CD14-positive monocyte (primary cell): Measurements from ENCODE around the gene FBXL17. TPM values are rescaled to one million over a fixed set of nuclear protein-coding genes. Genes with fewer than 3 reads are reported as not detected.

Experiments
- DNase-seq, 3 donors: peaks; one replicate each; pipeline ENCODE4 v3.0.0-alpha.2; 2011 to 2022
- H2AFZ ChIP-seq: 2 replicates; pipeline ENCODE4 v1.6.0; 2012; ENCODE audit warnings: mild to moderate bottlenecking, low read depth, low read length, inconsistent platforms; ENCODE audit not compliant: insufficient read depth, poor library complexity, severe bottlenecking
- H3K27ac ChIP-seq, 2 donors: 1 replicate in 1 of 2; 2 replicates in 1 of 2; pipeline ENCODE4 v1.5.1; 2012 to 2013; ENCODE audit warnings: low read length in 2 of 2, control low read depth in 1 of 2, inconsistent platforms in 1 of 2, low read depth in 1 of 2, mild to moderate bottlenecking in 1 of 2
- H3K27me3 ChIP-seq, 2 donors: one replicate each; pipeline versions ENCODE4 v1.6.0 to v1.6.1; 2011 to 2013; ENCODE audit warnings: low read length in 2 of 2; ENCODE audit not compliant: control insufficient read depth in 2 of 2, insufficient read depth in 2 of 2
- H3K36me3 ChIP-seq, 2 donors: replicated peaks in 1 of 2; 1 replicate in 1 of 2; 2 replicates in 1 of 2; pipeline versions ENCODE4 v1.5.1 to v1.6.1; 2012 to 2013; ENCODE audit warnings: low read length in 2 of 2, control low read depth in 1 of 2, inconsistent platforms in 1 of 2, mild to moderate bottlenecking in 1 of 2; ENCODE audit not compliant: insufficient read depth in 2 of 2, control insufficient read depth in 1 of 2
- H3K4me1 ChIP-seq, 2 donors: 1 replicate in 1 of 2; 2 replicates in 1 of 2; pipeline versions ENCODE4 v1.5.1 to v1.6.1; 2012 to 2013; ENCODE audit warnings: low read length in 2 of 2, control low read depth in 1 of 2, inconsistent platforms in 1 of 2, mild to moderate bottlenecking in 1 of 2, moderate library complexity in 1 of 2; ENCODE audit not compliant: insufficient read depth in 2 of 2, control insufficient read depth in 1 of 2
- H3K4me2 ChIP-seq: replicated peaks from 2 replicates; pipeline ENCODE3; 2012; ENCODE audit warnings: low read length, moderate library complexity, mild to moderate bottlenecking; ENCODE audit not compliant: poor library complexity, severe bottlenecking; ENCODE audit errors: extremely low read depth
- H3K4me3 ChIP-seq, 3 experiments: fragments of 200-600 bp in 1 of 3; sonication (generic) in 1 of 3; replicated peaks in 1 of 3; 1 replicate in 2 of 3; 2 replicates in 1 of 3; pipeline ENCODE4 v1.5.1; 2011 to 2013; ENCODE audit warnings: low read length in 3 of 3, mild to moderate bottlenecking in 3 of 3, control low read depth in 2 of 3, low read depth in 2 of 3, inconsistent platforms in 1 of 3, moderate library complexity in 1 of 3
- H3K79me2 ChIP-seq: 2 replicates; pipeline ENCODE4 v1.6.0; 2012; ENCODE audit warnings: mild to moderate bottlenecking, control low read depth, inconsistent platforms, low read length, moderate library complexity; ENCODE audit not compliant: insufficient read depth
- H3K9ac ChIP-seq: 2 replicates; pipeline ENCODE4 v1.6.0; 2017; ENCODE audit warnings: low read length, mild to moderate bottlenecking; ENCODE audit not compliant: insufficient read depth, poor library complexity, severe bottlenecking
- H3K9me3 ChIP-seq, 2 donors: replicated peaks in 1 of 2; 1 replicate in 1 of 2; 2 replicates in 1 of 2; pipeline versions ENCODE4 v1.5.1 to v1.6.1; 2012 to 2013; ENCODE audit warnings: low read length in 2 of 2, control low read depth in 1 of 2; ENCODE audit not compliant: control insufficient read depth in 1 of 2, insufficient read depth in 1 of 2
- H4K20me1 ChIP-seq: 2 replicates; pipeline ENCODE4 v1.6.0; 2012; ENCODE audit warnings: mild to moderate bottlenecking, low read length, control low read depth, moderate library complexity; ENCODE audit not compliant: insufficient read depth
- H3K27ac Mint-ChIP-seq, 7 donors: one replicate each; pipeline ENCODE4 v1.8.0; 2020; ENCODE audit warnings: mild to moderate bottlenecking in 7 of 7, mixed read lengths in 7 of 7, moderate library complexity in 6 of 7, inconsistent platforms in 2 of 7
- H3K27me3 Mint-ChIP-seq, 3 donors: one replicate each; pipeline ENCODE4 v1.8.0; 2021 to 2022; ENCODE audit warnings: low read depth in 3 of 3, mild to moderate bottlenecking in 3 of 3, mixed read lengths in 3 of 3, moderate library complexity in 3 of 3, inconsistent platforms in 1 of 3
- H3K36me3 Mint-ChIP-seq, 2 donors: one replicate each; pipeline ENCODE4 v1.8.0; 2020; ENCODE audit warnings: mixed read lengths in 2 of 2, inconsistent platforms in 1 of 2, mild to moderate bottlenecking in 1 of 2
- H3K4me1 Mint-ChIP-seq: one replicate; pipeline ENCODE4 v1.8.0; 2020; ENCODE audit warnings: mild to moderate bottlenecking, mixed read lengths
- H3K4me3 Mint-ChIP-seq, 2 donors: one replicate each; pipeline ENCODE4 v1.8.0; 2020; ENCODE audit warnings: mild to moderate bottlenecking in 2 of 2, mixed read lengths in 2 of 2, moderate library complexity in 1 of 2
- H3K9me3 Mint-ChIP-seq, 7 donors: one replicate each; pipeline ENCODE4 v1.8.0; 2020 to 2022; ENCODE audit warnings: mixed read lengths in 7 of 7, mild to moderate bottlenecking in 6 of 7, moderate library complexity in 6 of 7, inconsistent platforms in 2 of 7
- CTCF ChIP-seq: fragments of 200-600 bp; IDR thresholded peaks from one replicate; pipeline ENCODE4 v1.8.0; 2022; ENCODE audit warnings: antibody characterized with exemption, mild to moderate bottlenecking
- WGBS: methylation state at CpG from one replicate; pipeline ENCODE4 v1.1.5; 2013; ENCODE audit warnings: missing lambda C conversion rate; ENCODE audit not compliant: insufficient coverage; 5-methylcytosine and 5-hydroxymethylcytosine counted together
- intact Hi-C, 2 donors: fragments of 100-400 bp; cut with micrococcal nuclease; formaldehyde crosslinking; loops; one replicate each; pipeline versions ENCODE4 v1.15.0 to v1.15.1; 2023
- polyA plus RNA-seq, 3 donors: library from polyadenylated mRNA; depleted of rRNA in 1 of 3; unstranded in 2 of 3; stranded (reverse) in 1 of 3; fragments of 300-500 nt in 2 of 3; fragments of >200 nt in 1 of 3; fragmentation: Illumina TruSeq in 2 of 3; gene quantifications; 1 replicate in 2 of 3; 2 replicates in 1 of 3; pipeline ENCODE4 v1.2.3, GENCODE V29; 2012 to 2021

FBXL17 gene
- polyA plus RNA-seq, 3 donors = 1.5 to 6.6 (median 2.0) TPM

- 94% methylated on average over 5 of the region's 7 CpGs for whole genome bisulfite sequencing
- DNase-seq = no peak
- H3K4me3 Mint-ChIP-seq = no peak overlapping the region
- no peak overlapping the region for H3K27ac Mint-ChIP-seq
- H3K27me3 Mint-ChIP-seq = peaks cover 0 to 2% (median 0%) of the 10 kb centered on the region in 3 donors
- H3K27me3 ChIP-seq = no peaks in the 10 kb centered on the region
- H3K9me3 Mint-ChIP-seq = peaks cover 0 to 4% (median 1%) of the 10 kb centered on the region in 7 donors
- H3K36me3 ChIP-seq = no peaks in the 10 kb centered on the region
- no peak overlapping the region for H2AFZ ChIP-seq
- no peak for TF ChIP-seq CTCF
- H3K4me1 ChIP-seq = no peaks in the 10 kb centered on the region
- no peaks in the 10 kb centered on the region for H3K4me1 Mint-ChIP-seq
- no peak overlapping the region for H3K9ac ChIP-seq
- intact Hi-C loops = no loop called here
- no peaks in the 10 kb centered on the region for H3K79me2 ChIP-seq
- H3K4me2 ChIP-seq = no peak overlapping the region
- no peak overlapping the region for H3K27ac ChIP-seq
- no peaks in the 10 kb centered on the region for H4K20me1 ChIP-seq
- H3K4me3 ChIP-seq = no peak overlapping the region
- H3K9me3 ChIP-seq = no peaks in the 10 kb centered on the region
- peaks cover 3% of the 10 kb centered on the region in 2 donors for H3K36me3 Mint-ChIP-seq
These were observed 297.8 kb downstream of the FBXL17 start for GRCh38 chr5:108084105-108084504.

- H3K4me2 ChIP-seq = no peak overlapping the region
- no peak for TF ChIP-seq CTCF
- Mint-ChIP-seq H3K4me3 (no peak overlapping the region), H3K9me3 (peaks cover 0 to 3% (median 1%) of the 10 kb centered on the region in 7 donors), H3K27me3 (peaks cover 0 to 2% (median 0%) of the 10 kb centered on the region in 3 donors), H3K36me3 (peaks cover 3% of the 10 kb centered on the region in 2 donors), H3K27ac (peak overlapping the region in 1 of 7 donors; percentile 9), H3K4me1 (no peaks in the 10 kb centered on the region)
- no peaks in the 10 kb centered on the region for H3K36me3 ChIP-seq
- H3K4me3 ChIP-seq = no peak overlapping the region
- DNase-seq = no peak
- intact Hi-C loops = no loop called here
- H3K4me1 ChIP-seq = no peaks in the 10 kb centered on the region
- no peak overlapping the region for H3K9ac ChIP-seq
- no peaks in the 10 kb centered on the region for H4K20me1 ChIP-seq
- no peak overlapping the region for H2AFZ ChIP-seq
- H3K27me3 ChIP-seq = no peaks in the 10 kb centered on the region
- 100% methylated on average over 1 of the region's 2 CpGs for WGBS
- no peak overlapping the region for H3K27ac ChIP-seq
- H3K79me2 ChIP-seq = no peaks in the 10 kb centered on the region
- no peaks in the 10 kb centered on the region for H3K9me3 ChIP-seq
These were observed 298.7 kb downstream of the FBXL17 start for GRCh38 chr5:108083232-108083631.
